HG02571 (cell line): ENCODE results near the gene IQCF6.
"Not testable (repeated sequence)": the region's sequence is repeated elsewhere in the genome, so short reads cannot be mapped to it uniquely, and the experiment has no call there.

Experiments
- ATAC-seq: cut with Tn5 transposase; IDR thresholded peaks from one replicate; pipeline ENCODE4 v1.9.1; 2021; ENCODE audit warnings: mild to moderate bottlenecking, moderate library complexity; ENCODE audit not compliant: unreplicated experiment

Gene IQCF6

DNA sequence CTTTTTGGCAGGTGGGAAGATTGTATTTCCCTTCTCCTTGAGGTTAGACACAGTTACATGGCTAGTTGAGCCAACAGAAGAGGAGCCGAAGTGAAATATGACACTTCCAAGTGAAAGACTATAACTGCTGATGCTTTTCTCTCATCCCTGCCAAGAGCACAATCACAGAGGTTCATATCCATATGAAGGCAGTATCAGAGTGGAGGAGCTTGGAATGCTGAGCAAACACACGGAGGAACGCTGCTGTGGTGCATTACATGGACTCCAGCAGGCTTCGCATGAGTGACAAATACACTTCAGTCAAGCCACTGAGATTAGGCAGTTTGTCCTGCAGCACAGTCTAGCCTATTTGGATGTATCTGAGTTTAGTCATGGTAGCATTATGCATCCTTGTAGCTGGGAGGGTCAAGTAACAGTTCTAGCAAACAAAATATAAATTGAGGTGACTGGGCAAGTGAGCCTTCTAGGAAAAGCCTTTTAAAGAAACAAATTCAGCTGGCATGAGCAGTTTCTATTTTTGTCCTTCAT is 5.4 kb downstream of the IQCF6 start:
- ATAC-seq: no peak

DNA sequence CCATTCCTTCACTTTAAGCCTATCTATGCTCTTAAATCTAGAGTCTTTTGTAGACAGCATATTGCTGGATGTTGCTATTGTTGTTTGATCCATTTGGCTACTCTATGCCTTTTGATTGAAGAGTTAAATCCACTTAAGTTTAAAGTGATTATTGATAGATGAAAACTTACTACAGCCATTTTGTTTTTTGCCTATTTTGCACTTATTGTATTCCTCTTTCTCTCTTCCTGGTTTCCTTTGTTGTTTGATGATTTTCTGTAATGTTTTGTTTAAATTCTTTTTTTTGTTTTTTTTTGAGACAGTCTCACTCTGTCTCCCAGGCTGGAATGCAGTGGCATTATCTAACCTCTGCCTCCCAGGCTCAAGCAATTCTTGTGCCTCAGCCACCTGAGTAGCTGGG is 19.8 kb downstream of the IQCF6 start:
- ATAC-seq: no peak

GRCh38 chr3:51753763-51754750 is 25.0 kb downstream of the IQCF6 start:
- not testable (repeated sequence) for ATAC-seq

DNA sequence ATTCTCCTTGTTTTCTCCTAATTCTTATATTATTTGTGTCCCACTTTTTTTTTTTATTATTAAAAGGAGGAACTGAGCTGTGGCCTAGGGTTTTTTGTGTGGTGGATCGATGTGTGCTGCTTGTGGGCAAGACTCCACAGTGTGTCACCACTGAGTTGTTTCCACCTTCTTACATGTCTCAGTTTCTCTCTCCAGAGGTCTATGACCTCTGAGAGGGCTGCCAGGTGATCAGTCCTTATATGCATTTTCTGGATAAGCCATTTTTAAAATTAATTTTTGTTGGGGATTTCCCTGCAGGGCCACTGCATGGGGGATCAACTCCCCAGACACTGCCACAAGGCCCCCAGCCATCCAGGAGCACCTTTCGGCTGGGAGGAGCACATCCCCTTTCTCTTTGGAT is 27.8 kb downstream of the IQCF6 start:
- ATAC-seq: no peak

GRCh38 chr3:51750878-51751277 is 28.2 kb downstream of the IQCF6 start:
- ATAC-seq: no peak

- ATAC-seq: no peak
Observed at GRCh38 chr3:51748327-51748726, 30.7 kb downstream of the IQCF6 start.

GRCh38 chr3:51747840-51748239 is 31.2 kb downstream of the IQCF6 start:
- no peak for ATAC-seq

GRCh38 chr3:51742978-51743377 is 36.1 kb downstream of the IQCF6 start:
- not testable (repeated sequence) for ATAC-seq

- not testable (repeated sequence) for ATAC-seq
Observed at GRCh38 chr3:51742320-51742719, 36.7 kb downstream of the IQCF6 start.

- no peak for ATAC-seq
Observed at GRCh38 chr3:51739110-51739509, 39.9 kb downstream of the IQCF6 start.

GRCh38 chr3:51735950-51736349 is 43.1 kb downstream of the IQCF6 start:
- no peak for ATAC-seq

DNA sequence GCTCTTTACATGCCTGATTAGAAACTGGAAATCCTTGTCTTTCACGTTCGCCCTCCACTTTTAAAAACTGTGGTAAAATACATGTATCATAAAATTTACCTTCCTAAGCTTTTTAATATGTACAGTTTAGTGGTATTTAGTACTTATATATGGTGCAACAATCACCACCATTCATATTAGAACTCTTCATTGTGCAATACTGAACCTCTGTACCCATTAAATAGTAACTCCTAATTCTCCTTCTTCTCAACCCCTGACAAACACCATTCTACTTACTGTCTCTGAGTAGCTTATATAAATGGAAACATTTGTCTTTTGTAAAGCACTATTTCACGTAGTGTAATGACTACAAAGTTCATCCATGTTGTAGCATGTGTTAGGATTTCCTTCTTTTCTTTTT is 44.0 kb downstream of the IQCF6 start:
- no peak for ATAC-seq

DNA sequence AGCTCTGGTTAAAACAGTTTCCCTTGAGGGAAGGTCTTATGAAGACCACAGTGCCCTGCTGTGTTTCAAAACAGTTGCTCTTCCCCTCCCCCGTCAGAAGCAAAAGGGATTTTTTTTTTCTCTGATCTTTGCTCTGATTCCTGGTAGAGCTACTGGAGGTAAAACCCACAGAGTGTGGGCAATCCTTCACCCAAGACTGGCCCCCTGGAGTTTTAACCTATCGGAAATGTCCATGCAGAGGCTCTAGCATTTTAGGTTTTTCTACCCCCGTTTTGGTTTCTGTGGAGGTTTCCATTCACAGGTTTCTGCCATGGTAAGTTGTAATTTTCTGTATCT is 44.5 kb downstream of the IQCF6 start:
- no peak for ATAC-seq

DNA sequence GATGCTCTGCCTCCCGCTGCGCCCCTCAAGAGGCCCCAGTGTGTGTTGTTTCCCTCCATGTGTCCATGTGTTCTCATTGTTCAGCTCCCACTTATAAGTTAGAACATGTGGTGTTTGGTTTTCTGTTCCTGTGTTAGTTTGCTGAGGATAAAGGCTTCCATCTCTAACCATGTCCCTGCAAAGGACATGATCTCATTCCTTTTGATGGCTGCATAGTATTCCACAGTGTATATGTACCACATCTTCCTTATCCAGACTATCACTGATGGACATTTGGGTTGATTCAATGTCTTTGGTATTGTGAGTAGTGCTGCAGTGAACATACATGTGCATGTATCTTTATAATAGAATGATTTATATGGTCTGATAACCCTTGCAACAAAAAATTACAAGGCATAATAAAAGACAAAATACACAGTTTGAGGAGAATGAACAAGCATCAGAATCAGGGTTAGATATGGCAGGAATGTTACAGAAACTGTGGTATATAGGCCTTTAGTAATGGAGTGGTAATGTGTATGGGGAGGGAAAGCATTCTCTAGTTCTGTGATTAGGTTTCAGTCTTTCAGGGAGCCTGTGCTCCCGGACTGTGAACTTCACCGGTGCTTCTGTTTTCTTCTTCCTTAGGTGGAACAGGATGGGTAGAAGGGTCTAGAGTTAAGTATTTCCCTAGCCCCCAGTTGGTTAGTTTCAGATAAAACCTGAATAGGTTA is 45.0 kb downstream of the IQCF6 start:
- no peak for ATAC-seq

GRCh38 chr3:51729042-51729633 is 49.9 kb downstream of the IQCF6 start:
- ATAC-seq: no peak
